HG02973 (cell line): Measurements from ENCODE around the gene GGACT.

ENCODE experiments used
- ATAC-seq: cut with Tn5 transposase; IDR thresholded peaks from one replicate; pipeline ENCODE4 v1.9.1; 2021; ENCODE audit warnings: moderate library complexity; ENCODE audit not compliant: unreplicated experiment

The GGACT gene

DNA sequence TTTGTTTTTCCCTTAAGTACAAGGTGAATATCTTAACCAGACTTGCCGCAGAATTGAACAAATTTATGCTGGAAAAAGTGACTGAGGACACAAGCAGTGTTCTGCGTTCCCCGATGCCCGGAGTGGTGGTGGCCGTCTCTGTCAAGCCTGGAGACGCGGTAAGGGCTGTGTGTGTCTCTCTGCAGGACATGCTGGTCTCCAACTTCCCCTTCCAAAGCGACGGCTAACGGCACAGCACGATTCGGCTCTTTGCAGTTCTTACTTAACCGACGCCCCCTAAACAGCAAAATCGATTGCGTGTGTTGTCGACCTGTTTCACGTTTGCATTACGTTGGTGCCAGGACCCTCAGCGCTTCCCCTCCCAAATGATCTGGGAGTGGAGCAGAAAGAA, 73.2 kb downstream of the GGACT start:
- no peak for ATAC-seq

DNA sequence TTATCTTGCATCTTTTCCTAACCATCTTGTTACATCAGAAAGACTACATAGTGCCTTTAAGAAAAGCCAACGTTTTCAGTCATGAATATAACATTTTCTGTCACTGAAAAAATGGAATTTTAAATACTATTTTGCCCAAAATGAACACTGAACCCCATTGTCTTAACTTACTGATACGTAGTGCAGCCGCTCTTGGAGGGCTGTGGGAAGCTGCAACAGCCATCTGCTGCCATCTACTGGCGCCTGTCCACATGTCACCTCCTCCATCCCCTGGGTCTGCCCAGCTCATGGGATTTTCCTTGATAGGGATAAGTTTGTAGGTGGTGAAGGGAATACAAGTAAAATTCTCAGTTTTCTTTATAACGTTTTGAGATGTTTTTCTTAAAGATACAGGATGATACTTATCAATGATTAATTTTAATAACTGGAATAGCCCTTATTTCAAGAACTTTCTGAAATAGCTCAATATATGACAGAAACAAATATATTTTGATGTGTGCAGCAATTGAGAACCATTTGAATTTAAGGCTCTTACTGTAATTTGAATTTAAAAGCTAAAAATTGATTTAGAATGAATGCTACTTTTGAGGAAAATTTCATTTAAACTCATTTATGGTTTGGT, 73.7 kb downstream of the GGACT start:
- ATAC-seq = peak; percentile 95

DNA sequence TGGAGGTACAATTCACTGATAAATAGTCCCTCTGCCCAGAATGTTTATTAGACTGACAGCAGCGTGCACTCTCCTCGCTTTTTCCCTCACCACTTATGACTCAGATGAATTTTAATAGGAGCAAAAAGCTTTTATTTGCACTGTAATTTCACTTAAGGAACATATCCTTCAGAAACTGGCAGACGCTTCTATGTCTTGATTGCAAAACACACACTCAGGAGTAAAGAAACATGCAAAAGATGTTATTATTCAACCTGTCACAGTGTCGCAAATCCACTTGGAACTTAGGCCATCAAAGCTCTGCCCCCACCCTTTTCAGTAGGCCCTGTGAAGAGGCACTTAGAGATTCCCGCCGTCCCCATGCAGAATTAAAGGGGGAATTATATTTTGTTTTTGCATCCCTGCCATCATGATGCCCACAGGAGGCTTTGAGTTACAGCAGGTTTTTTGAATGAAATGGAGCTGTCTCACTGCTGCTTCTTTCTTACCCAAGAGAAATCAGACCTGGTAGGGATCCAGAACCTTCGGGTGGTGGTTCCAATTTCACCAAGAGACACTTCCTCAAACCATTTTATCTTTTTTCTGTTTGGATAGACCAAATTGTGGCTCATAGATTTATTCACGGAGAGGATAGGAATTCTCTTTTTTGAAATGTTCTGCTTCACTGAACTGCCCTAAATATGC, 74.5 kb downstream of the GGACT start:
- no peak for ATAC-seq

DNA sequence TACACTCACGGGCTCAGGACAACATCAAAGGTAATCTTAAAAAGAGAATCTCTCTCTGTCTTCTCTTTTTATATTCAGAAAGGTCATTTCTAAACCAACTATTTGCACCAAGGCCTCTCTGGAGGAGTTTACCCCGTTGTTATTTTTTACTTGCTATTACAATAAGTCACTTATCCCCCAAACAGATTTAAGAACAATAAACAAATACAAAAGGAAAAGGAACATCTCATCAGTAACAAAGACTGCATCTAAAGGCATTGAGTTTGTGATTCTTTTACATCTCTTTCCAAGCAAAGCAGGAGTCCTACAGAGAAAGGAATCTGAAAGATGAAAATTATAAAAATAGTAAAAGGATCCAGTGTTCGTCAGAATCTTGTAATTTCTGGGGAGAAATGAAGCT, 75.4 kb downstream of the GGACT start:
- no peak for ATAC-seq

DNA sequence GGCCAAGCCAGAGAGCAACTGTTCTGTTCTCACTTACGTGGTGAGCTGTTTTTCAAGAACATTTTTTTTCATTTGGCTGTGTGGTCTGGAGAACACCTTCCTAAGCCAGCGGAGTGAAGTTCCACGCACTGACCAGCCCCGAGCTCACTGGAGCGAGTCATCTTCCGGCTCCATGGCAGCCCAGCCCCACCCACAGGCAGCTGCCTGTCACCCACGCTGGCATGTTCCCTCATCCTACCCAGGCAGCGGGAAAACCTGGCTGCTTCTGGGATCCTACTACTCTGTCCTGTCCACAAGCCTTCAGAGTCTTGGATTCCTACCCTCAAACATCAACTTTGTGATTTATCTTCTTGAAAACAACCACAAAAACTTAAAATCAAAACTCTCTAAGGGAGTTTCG, 76.2 kb downstream of the GGACT start:
- ATAC-seq = no peak

DNA sequence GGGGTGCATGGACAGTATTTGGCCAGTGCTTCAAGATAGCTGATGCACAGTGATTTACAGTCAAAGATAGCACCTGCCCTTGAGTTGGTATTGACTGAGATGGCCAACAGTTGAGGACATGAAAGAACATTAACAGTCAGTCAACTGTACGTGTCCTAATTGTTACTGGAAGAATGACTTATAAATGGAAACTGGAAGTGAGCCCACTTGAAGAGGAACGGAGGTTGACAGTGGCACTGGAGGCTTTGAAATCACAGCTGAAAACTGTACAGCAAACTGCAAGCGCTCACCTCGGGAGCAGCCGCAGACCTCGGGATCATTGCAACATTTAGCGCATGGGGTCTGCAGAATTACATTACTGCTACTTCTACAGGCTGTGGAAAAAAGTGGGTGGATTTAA, 77.1 kb downstream of the GGACT start:
- ATAC-seq = no peak

DNA sequence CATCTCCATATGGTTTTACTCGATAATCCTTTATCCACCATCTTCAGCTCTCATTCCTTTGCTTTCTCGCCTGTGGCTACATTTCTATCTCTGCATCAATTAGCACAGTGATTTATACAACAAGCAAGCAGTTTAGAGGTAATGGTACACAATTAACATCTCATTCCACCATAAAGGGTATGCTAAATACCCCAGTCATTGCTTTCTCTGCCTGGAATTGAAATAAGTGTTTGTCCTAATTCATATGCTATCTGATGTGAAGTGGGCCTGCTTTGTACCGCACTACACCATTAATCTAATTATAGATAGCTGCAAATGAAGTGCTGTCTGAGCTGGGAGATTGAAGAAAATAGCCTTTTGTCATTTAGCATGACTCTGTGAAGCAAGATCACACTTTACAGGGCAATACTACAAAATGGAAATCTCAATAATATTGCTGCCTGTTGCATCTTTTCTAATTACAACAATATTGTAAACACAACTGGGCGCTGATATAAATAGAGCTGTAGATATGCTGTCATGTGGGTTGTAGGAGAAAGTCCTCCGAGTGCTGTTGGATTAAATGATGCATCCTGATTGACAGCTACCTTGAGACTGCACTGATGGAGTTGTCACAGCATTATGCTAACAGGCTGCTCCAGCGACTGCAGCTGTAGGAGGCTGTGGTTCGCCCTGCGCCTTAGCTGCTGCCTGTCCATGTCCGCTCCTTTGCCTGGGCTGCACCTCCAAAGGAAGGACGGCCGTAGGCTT, 78.2 kb downstream of the GGACT start:
- no peak for ATAC-seq

DNA sequence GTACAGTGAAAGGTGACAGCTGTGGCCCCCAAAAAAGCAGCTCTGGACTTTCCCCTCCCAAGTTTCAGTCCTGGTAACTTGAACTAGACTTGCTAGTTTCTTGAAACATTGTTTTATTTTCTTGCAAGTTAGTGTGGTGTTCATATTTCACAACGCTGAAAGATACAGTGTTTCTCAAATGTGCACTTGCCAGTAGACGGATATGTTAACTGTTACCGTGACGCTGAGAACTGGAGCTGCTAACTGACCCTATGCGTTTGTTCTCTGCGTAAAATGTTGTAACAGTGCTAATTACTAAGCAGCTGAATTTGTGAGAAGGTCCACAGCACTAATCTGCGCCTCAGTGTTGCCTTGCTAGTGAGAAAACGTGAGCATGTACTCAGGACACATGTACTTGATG, 79.6 kb downstream of the GGACT start:
- ATAC-seq = no peak

DNA sequence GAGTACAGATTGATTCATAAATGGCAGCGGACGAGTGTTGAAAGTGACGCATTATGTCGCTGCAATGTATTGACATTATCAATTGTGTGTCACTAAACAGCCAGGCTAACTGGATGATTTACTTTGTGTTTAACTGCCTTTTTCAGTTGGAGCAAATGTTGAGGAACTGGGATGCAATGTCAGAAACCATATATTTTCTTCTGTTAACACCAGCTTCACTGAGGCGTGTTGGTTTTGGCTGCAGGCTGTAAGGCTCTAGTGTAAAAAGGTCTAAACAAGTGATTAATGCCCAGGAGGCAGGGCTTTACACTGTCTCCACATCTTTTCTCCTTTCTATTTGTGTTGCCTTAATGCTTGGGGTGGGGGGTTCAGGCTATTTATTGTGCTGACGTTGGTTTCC, 80.1 kb downstream of the GGACT start:
- ATAC-seq = no peak

DNA sequence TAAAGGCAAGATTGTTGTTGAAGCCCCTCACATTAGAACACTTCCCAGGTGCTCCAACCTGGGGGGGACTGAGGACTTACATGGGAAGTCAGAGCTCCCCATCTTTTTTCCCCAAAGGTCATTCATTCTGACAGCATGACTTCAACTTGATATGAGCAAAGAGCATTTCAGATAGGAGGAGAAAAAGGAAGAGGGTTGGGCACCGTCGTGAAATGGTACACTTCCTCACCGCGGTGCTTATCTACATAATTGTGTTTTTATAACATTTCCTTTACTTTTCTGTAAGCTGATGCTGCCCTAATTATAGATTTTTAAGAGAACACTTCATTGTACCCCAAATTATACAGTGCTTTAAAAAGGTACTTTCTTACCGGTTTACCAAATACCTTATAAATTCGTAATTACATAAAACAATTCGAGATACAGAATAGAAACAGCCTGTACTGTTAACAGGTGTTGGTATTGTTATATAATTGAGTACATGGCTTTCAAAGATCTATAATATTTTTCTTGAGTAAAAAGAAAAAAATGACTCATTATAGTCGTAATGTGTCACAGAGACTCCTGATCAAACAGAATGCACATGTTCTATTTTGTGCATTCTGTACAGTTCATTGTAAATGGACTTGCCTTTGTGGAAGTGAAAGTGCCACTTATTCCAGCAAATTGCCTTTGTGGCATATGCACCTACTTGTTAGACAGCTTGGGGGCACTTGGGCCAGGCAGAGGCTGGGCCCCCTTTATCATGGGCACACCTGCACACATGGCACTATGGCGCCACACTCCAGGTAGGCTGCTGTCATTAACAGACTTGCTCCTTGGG, 81.8 kb downstream of the GGACT start:
- ATAC-seq = peak; percentile 20

DNA sequence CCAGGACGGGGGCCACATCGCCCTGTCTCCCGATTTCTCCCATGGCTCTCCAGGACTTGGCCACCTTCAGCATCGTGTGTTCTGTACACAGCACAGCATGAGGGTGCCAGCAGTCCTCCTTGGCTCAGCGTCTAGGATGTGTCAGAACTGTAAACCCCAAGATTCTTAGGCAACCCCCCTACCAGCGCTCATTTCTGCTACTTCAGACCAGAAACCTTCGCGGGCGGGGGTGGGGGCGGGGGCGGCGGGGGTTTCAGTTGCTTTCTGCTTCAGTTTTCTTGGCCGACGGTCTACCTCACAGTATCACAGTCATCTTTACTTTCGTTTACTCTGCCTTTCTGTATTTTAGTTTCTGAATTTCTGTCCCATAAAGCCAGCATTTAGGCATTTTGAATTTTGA, 82.4 kb downstream of the GGACT start:
- peak; percentile 66 for ATAC-seq

DNA sequence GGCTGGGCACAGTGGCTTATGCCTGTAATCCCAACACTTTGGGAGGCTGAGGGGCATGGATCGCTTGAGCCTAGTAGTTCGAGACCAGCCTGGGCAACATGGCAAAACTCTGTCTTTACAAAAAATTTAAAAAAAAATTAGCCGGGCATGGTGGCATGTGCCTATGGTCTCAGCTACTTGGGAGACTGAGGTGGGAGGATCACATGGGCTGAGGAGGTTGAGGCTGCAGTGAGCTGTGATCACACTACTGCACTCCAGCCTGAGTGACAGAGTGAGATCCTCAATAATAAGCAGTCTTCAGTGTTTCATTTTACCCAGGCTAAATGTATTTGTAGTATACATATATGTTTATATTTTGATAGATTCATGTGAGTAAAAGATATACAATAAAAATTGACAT, 85.0 kb downstream of the GGACT start:
- ATAC-seq = no peak

DNA sequence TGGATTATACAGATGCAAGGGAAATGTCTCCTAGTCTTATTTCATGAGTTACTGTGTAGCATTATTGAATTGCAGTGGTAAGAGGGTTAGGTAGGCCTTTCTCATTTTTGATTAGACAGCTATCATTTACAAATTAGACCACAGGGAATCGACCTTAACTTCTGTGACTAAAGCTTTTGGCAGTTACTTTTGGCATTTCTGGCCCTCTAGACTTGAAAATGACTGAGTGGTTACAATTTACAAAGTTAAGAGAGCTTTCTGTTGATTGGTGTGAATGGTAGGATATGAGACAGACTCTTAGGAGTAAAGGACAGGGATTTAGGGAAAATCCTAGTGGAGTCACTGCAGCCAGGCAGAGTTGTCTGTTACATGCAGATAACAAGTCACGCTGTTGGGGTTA, 86.1 kb downstream of the GGACT start:
- no peak for ATAC-seq

DNA sequence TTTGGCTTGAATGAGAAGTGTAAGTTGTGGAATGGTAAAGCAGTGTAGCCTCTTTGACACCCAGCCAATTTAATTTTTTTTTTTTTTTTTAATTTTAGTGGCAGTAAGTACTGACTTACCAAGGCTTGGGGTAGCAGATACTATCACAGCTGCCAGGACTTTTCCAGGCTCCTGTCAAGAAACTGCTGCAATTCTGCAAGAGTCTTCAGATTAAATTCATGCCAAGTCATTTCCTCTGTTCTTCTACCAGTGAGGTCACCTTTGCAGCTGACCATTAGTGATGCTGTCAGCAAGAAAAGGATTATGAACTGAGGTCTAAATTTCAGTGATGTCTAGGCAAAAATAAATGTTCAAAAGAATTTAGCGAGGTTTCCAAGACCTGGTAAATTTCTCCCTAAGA, 91.2 kb downstream of the GGACT start:
- ATAC-seq = no peak

DNA sequence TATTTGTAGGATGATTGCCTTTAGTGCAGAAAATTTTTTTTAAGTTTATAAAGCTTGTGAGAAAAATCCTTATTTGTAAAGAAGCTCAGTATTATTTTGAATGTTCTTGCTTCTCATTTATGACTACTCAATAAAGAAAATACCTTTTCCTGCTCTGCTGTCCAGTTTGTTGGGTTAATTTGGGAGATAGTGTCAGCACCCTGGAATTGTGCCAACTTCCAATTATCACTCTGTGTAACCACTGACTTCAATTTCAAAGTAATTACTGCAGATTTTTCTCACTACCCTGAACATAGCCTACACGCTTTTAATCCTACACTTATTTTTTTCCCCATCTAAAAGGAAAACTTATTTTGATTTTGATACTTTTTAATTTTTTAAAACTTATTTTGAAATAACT, 93.1 kb downstream of the GGACT start:
- ATAC-seq = no peak

DNA sequence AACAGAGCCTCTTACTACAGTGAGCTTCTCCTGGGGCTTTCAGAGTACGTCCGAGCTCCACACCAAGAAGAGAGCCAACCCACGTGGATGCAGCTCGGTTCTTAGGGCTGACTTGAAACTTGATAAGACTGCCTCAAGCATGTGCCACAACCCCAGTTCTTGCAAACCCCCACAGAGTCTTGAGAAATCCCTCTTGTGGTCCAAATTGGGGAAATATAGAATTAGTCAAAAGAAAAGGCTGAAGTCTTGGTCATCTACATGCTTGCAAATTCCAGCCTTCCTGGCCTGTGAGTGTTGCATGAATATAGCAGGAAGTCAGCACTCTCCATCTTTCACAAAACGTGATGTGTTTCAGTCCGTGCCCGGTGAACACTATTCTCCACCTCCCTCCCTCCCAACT, 95.2 kb downstream of the GGACT start:
- ATAC-seq = no peak

DNA sequence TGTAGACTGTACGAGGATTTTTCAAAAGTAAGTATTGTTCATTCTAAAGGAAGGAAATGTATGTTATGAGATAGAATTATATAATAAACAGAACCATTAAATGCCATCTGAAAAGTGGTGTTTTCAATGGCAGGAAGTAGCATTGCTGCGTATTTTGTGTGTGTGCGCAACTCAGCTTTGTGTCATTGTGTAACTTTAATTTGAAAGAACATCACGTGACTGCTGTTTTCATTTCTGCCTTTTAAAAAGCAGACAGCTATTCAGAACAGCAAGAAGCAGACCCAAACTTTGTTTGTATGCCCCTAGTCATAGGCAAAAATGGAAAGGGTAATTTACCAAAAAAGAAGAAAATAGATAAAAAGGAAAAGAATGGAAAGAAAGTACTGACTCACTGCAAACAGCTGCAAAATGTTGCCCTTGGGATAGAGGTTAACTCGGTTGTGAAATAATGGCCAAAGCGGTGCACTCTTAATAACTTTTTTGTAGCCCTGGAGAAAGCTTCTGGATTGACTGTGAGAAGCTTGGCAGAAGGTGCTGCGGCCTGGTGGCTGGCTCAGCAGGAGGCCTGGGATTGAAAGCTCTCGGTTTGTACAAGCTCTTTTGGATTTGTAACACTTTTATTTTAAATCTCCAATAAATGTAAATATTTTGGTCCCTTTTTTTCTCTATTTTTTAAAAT, 97.3 kb downstream of the GGACT start:
- ATAC-seq = no peak

DNA sequence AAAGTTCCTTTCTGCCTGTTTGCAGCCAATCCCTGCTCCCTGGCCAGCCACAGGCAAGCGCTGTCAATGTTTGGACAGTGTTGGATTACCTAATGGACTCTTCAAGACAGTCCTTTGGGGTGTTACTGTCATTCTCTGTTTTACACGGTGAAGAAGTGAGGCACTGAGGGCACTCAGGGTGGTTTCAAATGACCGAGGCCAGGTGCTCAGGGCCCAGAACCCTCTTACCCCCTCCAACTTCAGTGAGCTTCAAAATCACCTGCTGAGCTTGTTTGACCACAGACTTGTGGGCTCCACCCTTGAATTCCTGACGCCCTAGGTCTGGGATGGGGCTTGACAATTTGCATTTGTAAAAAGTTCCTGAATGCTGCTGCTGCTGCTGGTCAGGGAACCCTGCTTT, 97.9 kb downstream of the GGACT start:
- no peak for ATAC-seq

DNA sequence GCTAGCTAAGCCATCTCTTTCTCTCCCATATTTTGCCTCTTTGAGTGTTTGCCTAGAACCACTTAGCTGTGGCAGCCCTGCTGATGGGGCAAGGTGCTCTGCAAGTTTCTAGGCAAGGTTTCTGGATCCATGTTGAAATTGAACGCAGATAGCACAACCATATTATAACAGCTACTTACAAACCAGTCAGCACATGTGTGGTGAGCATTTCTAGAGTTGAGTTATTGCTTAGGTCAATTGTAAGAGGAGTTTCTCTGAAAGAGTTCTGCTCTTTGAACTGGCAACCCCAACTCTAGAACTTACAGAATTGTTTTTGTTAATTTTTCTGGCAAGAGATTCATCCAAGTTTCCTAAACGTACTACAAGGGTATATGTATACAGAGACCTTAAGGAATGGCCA, 103.3 kb downstream of the GGACT start:
- no peak for ATAC-seq

DNA sequence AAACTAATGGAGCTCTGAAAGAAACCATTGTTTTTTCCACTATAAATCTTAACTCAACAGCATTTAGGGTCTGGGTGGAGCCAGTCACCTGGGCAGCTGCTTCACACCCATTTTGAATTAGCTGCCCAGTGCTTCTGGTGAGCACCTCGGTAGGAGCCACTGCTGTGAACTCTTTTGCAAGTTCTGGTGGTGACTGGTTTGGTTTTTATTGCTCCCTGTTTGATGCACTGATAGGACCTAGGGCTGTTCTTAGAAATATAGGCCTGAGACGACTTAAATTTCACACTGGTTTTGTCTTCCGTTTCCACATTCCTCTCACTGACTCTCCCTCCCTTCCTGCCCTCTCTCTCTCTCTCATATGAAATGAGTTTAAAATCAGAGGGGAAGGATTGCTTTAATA, 103.9 kb downstream of the GGACT start:
- no peak for ATAC-seq

DNA sequence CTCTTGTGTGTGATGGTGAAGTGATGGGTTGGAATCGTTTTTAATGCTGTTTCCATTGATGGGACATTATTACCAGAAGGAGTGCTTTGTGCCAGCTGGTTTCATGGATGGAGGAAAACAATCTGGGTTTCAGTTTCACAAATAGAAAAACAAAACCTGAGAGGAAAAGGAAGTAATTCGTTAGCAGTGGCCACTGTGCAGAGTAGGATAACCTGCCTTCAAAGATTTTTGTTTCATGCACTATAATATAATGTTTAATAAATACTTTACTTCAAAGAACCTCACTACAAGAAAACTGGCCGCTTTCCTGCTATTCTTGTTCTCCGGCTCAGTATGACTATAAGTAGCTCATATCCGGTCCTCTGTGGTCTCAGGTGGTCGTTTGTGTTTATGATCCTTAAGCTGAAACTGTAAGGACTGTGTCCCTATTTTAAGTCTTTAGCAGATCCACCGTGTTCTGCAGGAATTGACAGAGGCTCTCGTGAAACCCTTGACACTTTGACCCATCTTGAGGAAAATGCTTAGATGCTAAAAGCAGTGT, 104.7 kb downstream of the GGACT start:
- no peak for ATAC-seq
